ENCODE measurements around the gene MSH5. TPM values are rescaled to one million over a fixed set of nuclear protein-coding genes. Genes with fewer than 3 reads are reported as not detected.

MSH5 gene
- total RNA-seq, 1 experiment from 2014 or later, result 90.4 TPM

DNA sequence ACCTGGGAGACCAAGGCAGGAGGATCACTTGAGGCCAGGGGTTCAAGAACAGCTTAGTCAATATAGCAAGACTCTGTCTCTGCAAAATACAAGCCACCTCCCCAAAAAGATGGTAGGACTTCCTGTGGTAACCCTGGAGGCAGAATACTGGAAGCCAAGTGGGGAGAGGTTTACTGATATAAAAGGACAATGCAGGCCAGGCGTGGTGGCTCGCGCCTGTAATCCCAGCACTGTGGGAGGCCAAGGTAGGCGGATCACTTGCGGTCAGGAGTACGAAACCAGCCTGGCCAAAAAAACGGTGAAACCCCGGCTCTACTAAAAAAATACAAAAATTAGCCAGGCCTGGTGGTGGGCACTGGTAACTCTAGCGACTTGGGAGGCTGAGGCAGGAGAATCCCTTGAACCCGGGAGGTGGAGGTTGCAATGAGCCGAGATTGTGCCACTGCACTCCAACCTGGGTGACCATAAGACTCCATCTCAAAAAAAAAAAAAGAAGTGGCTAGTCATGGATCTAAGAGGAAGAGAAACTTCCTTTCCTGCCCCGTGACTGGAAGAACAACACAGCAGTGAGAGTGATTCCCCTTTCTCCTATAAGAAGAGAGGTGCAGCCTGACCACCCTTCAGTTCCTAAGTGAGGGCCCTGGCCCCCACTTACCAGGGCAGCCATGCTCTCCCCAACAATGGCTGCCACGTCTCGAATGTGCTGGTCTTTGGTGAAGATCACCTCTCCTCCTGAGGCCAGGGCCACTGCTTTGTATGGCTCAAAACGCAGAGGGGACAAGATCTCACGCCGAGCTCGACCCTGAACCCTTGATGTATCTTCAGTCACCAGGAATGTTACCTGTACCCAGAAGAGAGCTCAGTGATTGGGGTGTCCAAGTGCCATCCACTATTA lies 28.8 kb downstream of the MSH5 start:
- H3K9ac ChIP-seq (ENCODE audit: low read length), result no peak overlapping the region
- H3K27ac ChIP-seq (ENCODE audit: low read depth, low read length), result no peak overlapping the region
- intact Hi-C loops (cut with micrococcal nuclease), result loop anchor here (1.0 kb wide), 1 partner anchor 88 kb away; no protein-coding TSS in a partner anchor
- peaks cover 14 to 38% of the 10 kb centered on the region in 2 experiments; a peak in 3 of 4 replicates for H3K4me1 ChIP-seq (ENCODE audit: control insufficient read depth in 1 of 2, insufficient read depth in 2 of 2, low read length in 2 of 2)
- no peaks in the 10 kb centered on the region for H3K36me3 ChIP-seq (ENCODE audit: control insufficient read depth in 1 of 2, insufficient read depth in 2 of 2, low read length in 2 of 2)
- ChIA-PET CTCF (interaction anchor here (0.9 to 2.2 kb wide), 6 partner anchors 29 to 65 kb away, joined by 3 to 25 read pairs (median 11); partner anchors contain the start of genes ABHD16A, DDAH2, HSPA1B and LSM2), POLR2A (interaction anchor here (0.9 to 2.1 kb wide), 2 partner anchors 53 to 59 kb away, joined by 3 to 18 read pairs; partner anchors contain the start of genes HSPA1B and LY6G6D), RAD21 (ENCODE audit: low non-redundant PET in 1 of 2, low total read pairs in 2 of 2, uncharacterized antibody in 2 of 2, unreplicated experiment in 2 of 2) (interaction anchor here in 1 of 2 experiments (0.5 kb wide), 1 partner anchor 62 kb away, joined by 3 read pairs; no protein-coding TSS in a partner anchor)
- no peak overlapping the region for H2AFZ ChIP-seq (ENCODE audit: low read depth, low read length, poor library complexity, severe bottlenecking)
- no peaks in the 10 kb centered on the region for H3K27me3 ChIP-seq (ENCODE audit: insufficient read depth, low read length)
- H3K9me3 ChIP-seq (ENCODE audit: control insufficient read depth in 1 of 2, insufficient read depth in 1 of 2, low read depth in 1 of 2, low read length in 2 of 2), result no peaks in the 10 kb centered on the region
- H3K79me2 ChIP-seq (ENCODE audit: insufficient read depth, low read length), result no peaks in the 10 kb centered on the region
- no peaks in the 10 kb centered on the region for H3K9me2 ChIP-seq (ENCODE audit: insufficient read depth)
- H3K4me2 ChIP-seq (ENCODE audit: low read length), result no peak overlapping the region
- ATAC-seq (no peak), DNase-seq (ENCODE audit: low read depth, low spot score) (no peak)
- no peak for TF ChIP-seq SP1 (IDR thresholded peaks at IDR 0.05; ENCODE audit: low read depth)
- no peak for TF ChIP-seq TCF7L2 (IDR thresholded peaks at IDR 0.05; ENCODE audit: borderline replicate concordance, extremely low read depth, insufficient read depth, insufficient read length)
- H4K20me1 ChIP-seq (ENCODE audit: insufficient read depth), result no peaks in the 10 kb centered on the region
- no TSS peak for BruUV-seq (replicated peaks)
- no peak overlapping the region for H3K4me3 ChIP-seq (replicated peaks in 1 of 2; ENCODE audit: low read depth in 1 of 2, low read length in 2 of 2)

DNA sequence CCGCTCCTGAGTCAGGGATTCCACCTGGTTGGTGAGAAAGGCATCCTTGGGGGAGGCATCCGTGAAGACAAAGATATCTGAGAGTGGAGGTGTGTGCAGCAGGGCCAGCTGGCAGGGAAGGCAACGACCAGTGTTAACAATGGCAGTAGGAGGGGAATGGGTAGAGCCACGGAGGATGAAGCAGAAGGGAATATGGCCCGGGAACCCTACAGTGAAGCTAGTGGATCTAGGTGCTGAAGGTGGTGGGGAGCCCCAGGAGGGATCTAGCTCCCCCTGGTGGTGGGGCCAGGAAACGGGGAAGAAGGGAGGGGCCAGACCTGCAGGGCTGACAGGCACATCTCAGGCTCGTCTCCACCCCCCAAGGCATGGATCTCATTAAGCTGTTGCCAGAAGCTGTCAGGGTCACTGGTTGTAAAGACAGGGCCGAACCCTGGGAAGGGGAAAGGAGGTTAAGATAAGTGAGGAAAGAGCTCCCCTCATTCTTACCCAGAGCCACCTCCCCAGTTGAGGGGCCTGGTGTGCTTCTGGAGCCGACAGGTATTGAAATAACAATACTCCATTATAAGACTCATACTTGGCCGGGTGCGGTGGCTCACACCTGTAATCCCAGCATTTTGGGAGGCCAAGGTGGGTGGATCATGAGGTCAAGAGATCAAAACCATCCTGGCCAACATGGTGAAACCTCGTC lies 30.0 kb downstream of the MSH5 start:
- intact Hi-C loops (cut with micrococcal nuclease), result loop anchor here (1.0 to 5.0 kb wide), 2 partner anchors 90 to 1027 kb away; no protein-coding TSS in a partner anchor
- H4K20me1 ChIP-seq (ENCODE audit: insufficient read depth), result no peaks in the 10 kb centered on the region
- H3K27ac ChIP-seq (ENCODE audit: low read depth, low read length), result no peak overlapping the region
- BruUV-seq (replicated peaks), result no TSS peak
- no peaks in the 10 kb centered on the region for H3K9me3 ChIP-seq (ENCODE audit: control insufficient read depth in 1 of 2, insufficient read depth in 1 of 2, low read depth in 1 of 2, low read length in 2 of 2)
- peak; percentile 86 for ATAC-seq
- RAD21 ChIA-PET (ENCODE audit: low non-redundant PET in 1 of 2, low total read pairs in 2 of 2, uncharacterized antibody in 2 of 2, unreplicated experiment in 2 of 2), result interaction anchor here (1.0 to 1.4 kb wide), 4 partner anchors 31 to 90 kb away, joined by 3 to 6 read pairs (median 3); no protein-coding TSS in a partner anchor
- peak overlapping the region; percentile 14; the same call in 1 of the 2 replicates for H3K4me2 ChIP-seq (ENCODE audit: low read length)
- H3K27me3 ChIP-seq (ENCODE audit: insufficient read depth, low read length), result no peaks in the 10 kb centered on the region
- no peak overlapping the region for H2AFZ ChIP-seq (ENCODE audit: low read depth, low read length, poor library complexity, severe bottlenecking)
- H3K4me1 ChIP-seq (ENCODE audit: control insufficient read depth in 1 of 2, insufficient read depth in 2 of 2, low read length in 2 of 2), result peaks cover 17 to 38% of the 10 kb centered on the region in 2 experiments
- no peak for TF ChIP-seq CEBPB (IDR thresholded peaks at IDR 0.05; ENCODE audit: low read depth)
- TF ChIP-seq, protein P1, sequence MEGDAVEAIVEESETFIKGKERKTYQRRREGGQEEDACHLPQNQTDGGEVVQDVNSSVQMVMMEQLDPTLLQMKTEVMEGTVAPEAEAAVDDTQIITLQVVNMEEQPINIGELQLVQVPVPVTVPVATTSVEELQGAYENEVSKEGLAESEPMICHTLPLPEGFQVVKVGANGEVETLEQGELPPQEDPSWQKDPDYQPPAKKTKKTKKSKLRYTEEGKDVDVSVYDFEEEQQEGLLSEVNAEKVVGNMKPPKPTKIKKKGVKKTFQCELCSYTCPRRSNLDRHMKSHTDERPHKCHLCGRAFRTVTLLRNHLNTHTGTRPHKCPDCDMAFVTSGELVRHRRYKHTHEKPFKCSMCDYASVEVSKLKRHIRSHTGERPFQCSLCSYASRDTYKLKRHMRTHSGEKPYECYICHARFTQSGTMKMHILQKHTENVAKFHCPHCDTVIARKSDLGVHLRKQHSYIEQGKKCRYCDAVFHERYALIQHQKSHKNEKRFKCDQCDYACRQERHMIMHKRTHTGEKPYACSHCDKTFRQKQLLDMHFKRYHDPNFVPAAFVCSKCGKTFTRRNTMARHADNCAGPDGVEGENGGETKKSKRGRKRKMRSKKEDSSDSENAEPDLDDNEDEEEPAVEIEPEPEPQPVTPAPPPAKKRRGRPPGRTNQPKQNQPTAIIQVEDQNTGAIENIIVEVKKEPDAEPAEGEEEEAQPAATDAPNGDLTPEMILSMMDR (IDR thresholded peaks at IDR 0.05 in 2 of 3, conservative IDR thresholded peaks at IDR 0.05 in 1 of 3; ENCODE audit: borderline replicate concordance in 1 of 3, insufficient read depth in 1 of 3, low read depth in 2 of 3, low read length in 2 of 3), result peak in 2 of 3 experiments; percentile 95 to 97; a peak in 4 of 6 replicates
- no peaks in the 10 kb centered on the region for H3K9me2 ChIP-seq (ENCODE audit: insufficient read depth)
- peak; percentile 42 for DNase-seq (ENCODE audit: low read depth, low spot score)
- no peak overlapping the region for H3K4me3 ChIP-seq (replicated peaks in 1 of 2; ENCODE audit: low read depth in 1 of 2, low read length in 2 of 2)
- H3K36me3 ChIP-seq (ENCODE audit: control insufficient read depth in 1 of 2, insufficient read depth in 2 of 2, low read length in 2 of 2), result no peaks in the 10 kb centered on the region
- CTCF ChIA-PET, result interaction anchor here (0.6 to 2.2 kb wide), 24 partner anchors 8 to 153 kb away, joined by 3 to 25 read pairs (median 5); partner anchors contain the start of genes ABHD16A, BAG6, DDAH2 and EHMT2
- POLR2A ChIA-PET, result interaction anchor here (0.7 to 2.1 kb wide), 6 partner anchors 32 to 60 kb away, joined by 3 to 18 read pairs (median 4); partner anchors contain the start of genes CLIC1, HSPA1B and LY6G6D
- H3K9ac ChIP-seq (ENCODE audit: low read length), result no peak overlapping the region
- H3K79me2 ChIP-seq (ENCODE audit: insufficient read depth, low read length), result no peaks in the 10 kb centered on the region

All from HCT116 (cell line).